ENCODE measurements around the gene FKBP8. TPM values are rescaled to one million over a fixed set of nuclear protein-coding genes. Genes with fewer than 3 reads are reported as not detected.
A peak's percentile ranks its signal among the peaks of the same experiment; 100 is the strongest.
"Not testable (repeated sequence)": the region's sequence is repeated elsewhere in the genome, so short reads cannot be mapped to it uniquely, and the experiment has no call there.

The FKBP8 gene
- total RNA-seq, 1 experiment from 2014 or later, result 182 TPM

GRCh38 chr19:18522862-18523440, 20.4 kb downstream of the FKBP8 start:
- BruUV-seq (replicated peaks); H3K4me1 ChIP-seq (ENCODE audit: control insufficient read depth, insufficient read depth, low read length); H3K27me3 ChIP-seq (ENCODE audit: control insufficient read depth, insufficient read depth, low read length); H3K36me3 ChIP-seq (ENCODE audit: control insufficient read depth, insufficient read depth, low read length); H3K9me3 ChIP-seq (ENCODE audit: control insufficient read depth, insufficient read depth, low read depth, low read length); DNase-seq (ENCODE audit: low read depth, low spot score); intact Hi-C loops (cut with micrococcal nuclease; ENCODE audit: unreplicated experiment); ATAC-seq; in situ Hi-C loops (cut with HindIII; ENCODE audit: low pct_unique_long_range_greater_than_20kb, low sequenced_read_pairs); CTCF ChIA-PET: not testable (repeated sequence)
- peak overlapping the region; percentile 32 to 54 for H3K4me3 ChIP-seq (ENCODE audit: low read depth in 2 of 2, low read length in 2 of 2)
- H3K27ac ChIP-seq (ENCODE audit: low read length), result peak overlapping the region; percentile 83
- POLR2A ChIA-PET, result interaction anchor here (0.7 kb wide), 1 partner anchor 350 kb away, joined by 3 read pairs; no protein-coding TSS in a partner anchor

GRCh38 chr19:18522124-18522861, 21.1 kb downstream of the FKBP8 start:
- POLR2A ChIA-PET, result interaction anchor here (0.7 kb wide), 2 partner anchors 14 to 351 kb away, joined by 3 to 4 read pairs; no protein-coding TSS in a partner anchor
- in situ Hi-C loops (cut with HindIII; ENCODE audit: low pct_unique_long_range_greater_than_20kb, low sequenced_read_pairs), result no loop called here
- DNase-seq (ENCODE audit: low read depth, low spot score), result peak; percentile 93
- Histone ChIP-seq H3K27me3 (ENCODE audit: control insufficient read depth, insufficient read depth, low read length) (no peaks in the 10 kb centered on the region), H3K36me3 (ENCODE audit: control insufficient read depth, insufficient read depth, low read length) (peaks cover 4% of the 10 kb centered on the region; the same call in 1 of the 2 replicates), H3K9me3 (ENCODE audit: control insufficient read depth, insufficient read depth, low read depth, low read length) (no peaks in the 10 kb centered on the region), H3K4me1 (ENCODE audit: control insufficient read depth, insufficient read depth, low read length) (peaks cover 9% of the 10 kb centered on the region), H3K27ac (ENCODE audit: low read length) (peak overlapping the region; percentile 83), H3K4me3 (ENCODE audit: low read depth in 2 of 2, low read length in 2 of 2) (peak overlapping the region; percentile 77 to 83)
- intact Hi-C loops (cut with micrococcal nuclease; ENCODE audit: unreplicated experiment), result no loop called here
- ATAC-seq, result peak; percentile 92
- CTCF ChIA-PET, result interaction anchor here (0.8 kb wide), 1 partner anchor 25 kb away, joined by 3 read pairs; no protein-coding TSS in a partner anchor
- TF ChIP-seq TCF7L2 (IDR thresholded peaks at IDR 0.05; ENCODE audit: low read depth, low read length) (0 out of 2 replicates have a peak, but pooled peaks have one; percentile 41), REST (IDR thresholded peaks at IDR 0.05; ENCODE audit: insufficient read depth in 1 of 2, low read depth in 2 of 2, low read length in 1 of 2) (no peak), POLR2AphosphoS5 (IDR thresholded peaks at IDR 0.05; ENCODE audit: low read depth, low read length) (0 out of 2 replicates have a peak, but pooled peaks have one; percentile 23)
- no TSS peak for BruUV-seq (replicated peaks)

- ATAC-seq, result peak; percentile 2
Measured at GRCh38 chr19:18521692-18522123, 21.7 kb downstream of the FKBP8 start, which contains the start of gene ELL. Gene ELL, minus strand, starts transcription at chr19:18522070. Its CDS starts 15 bp downstream, at chr19:18522055.

More at GRCh38 chr19:18521692-18522123, 21.7 kb downstream of the FKBP8 start, which contains the start of gene ELL:
- peaks cover 4% of the 10 kb centered on the region; the same call in 1 of the 2 replicates for H3K36me3 ChIP-seq (ENCODE audit: control insufficient read depth, insufficient read depth, low read length)
- ChIA-PET POLR2A (interaction anchor here (0.6 to 0.7 kb wide), 2 partner anchors 14 to 202 kb away, joined by 3 to 4 read pairs; no protein-coding TSS in a partner anchor), CTCF (interaction anchor here (0.8 kb wide), 1 partner anchor 24 kb away, joined by 3 read pairs; no protein-coding TSS in a partner anchor)
- in situ Hi-C loops (cut with HindIII; ENCODE audit: low pct_unique_long_range_greater_than_20kb, low sequenced_read_pairs), result no loop called here
- H3K27me3 ChIP-seq (ENCODE audit: control insufficient read depth, insufficient read depth, low read length), result no peaks in the 10 kb centered on the region
- BruUV-seq (replicated peaks), result no TSS peak
- peak within 1 kb of the TSS; percentile 77 to 83 for H3K4me3 ChIP-seq (ENCODE audit: low read depth in 2 of 2, low read length in 2 of 2)
- no peaks in the 10 kb centered on the region for H3K9me3 ChIP-seq (ENCODE audit: control insufficient read depth, insufficient read depth, low read depth, low read length)
- peaks cover 9% of the 10 kb centered on the region for H3K4me1 ChIP-seq (ENCODE audit: control insufficient read depth, insufficient read depth, low read length)
- H3K27ac ChIP-seq (ENCODE audit: low read length), result peak within 1 kb of the TSS; percentile 90
- no peak for DNase-seq (ENCODE audit: low read depth, low spot score)
- intact Hi-C loops (cut with micrococcal nuclease; ENCODE audit: unreplicated experiment), result no loop called here
- TF ChIP-seq POLR2AphosphoS5 (IDR thresholded peaks at IDR 0.05; ENCODE audit: low read depth, low read length) (peak; percentile 73), REST (IDR thresholded peaks at IDR 0.05; ENCODE audit: insufficient read depth in 1 of 2, low read depth in 2 of 2, low read length in 1 of 2) (no peak)
